K562 (cell line): Measurements from ENCODE around the gene RPLP2.

Experiments used
- CTCF ChIP-seq, 3 experiments: IDR thresholded peaks in 2 of 3; conservative IDR thresholded peaks in 1 of 3; 2 replicates each; pipeline ENCODE4 v1.5.1; 2011 to 2012; ENCODE audit warnings: low read length in 3 of 3, mild to moderate bottlenecking in 3 of 3, control low read depth in 2 of 3, improper control_type of control experiment in 1 of 3, inconsistent platforms in 1 of 3, low read depth in 1 of 3, mixed read lengths in 1 of 3, moderate library complexity in 1 of 3; ENCODE audit not compliant: insufficient read depth in 2 of 3
- FOXP4 ChIP-seq: sonication (generic); formaldehyde crosslinking; IDR thresholded peaks from 2 replicates; pipeline ENCODE4 v1.8.0; 2022; ENCODE audit warnings: mild to moderate bottlenecking, missing genetic modification reagents, borderline replicate concordance
- GATAD2B ChIP-seq: fragments of 450-650 bp; IDR thresholded peaks from 2 replicates; pipeline ENCODE4 v1.6.1; 2017; ENCODE audit warnings: mild to moderate bottlenecking, borderline replicate concordance
- HNRNPUL1 ChIP-seq: fragments of 200-400 bp; formaldehyde crosslinking; IDR thresholded peaks from 2 replicates; pipeline ENCODE4 v1.6.1; 2017; ENCODE audit warnings: low read length
- IRF1 ChIP-seq: sonication (generic); formaldehyde crosslinking; IDR thresholded peaks from 2 replicates; pipeline ENCODE4 v1.8.0; 2022; ENCODE audit warnings: missing genetic modification reagents, mild to moderate bottlenecking, borderline replicate concordance
- MYBL2 ChIP-seq, 2 experiments: fragments of 450-650 bp in 1 of 2; sonication (generic) in 1 of 2; formaldehyde crosslinking in 1 of 2; IDR thresholded peaks; 2 replicates each; pipeline versions ENCODE4 v1.6.1 to v1.8.1; 2017 to 2022; ENCODE audit warnings: borderline replicate concordance in 1 of 2, inconsistent platforms in 1 of 2, low read depth in 1 of 2, mild to moderate bottlenecking in 1 of 2, missing genetic modification reagents in 1 of 2, moderate library complexity in 1 of 2
- RAD21 ChIP-seq, 2 experiments: fragments of 250-450 bp in 1 of 2; fragments of 450-650 bp in 1 of 2; sonication (Bioruptor Pico) in 1 of 2; formaldehyde crosslinking in 1 of 2; IDR thresholded peaks in 1 of 2; conservative IDR thresholded peaks in 1 of 2; 2 replicates each; pipeline versions ENCODE4 v1.4.0 to v1.8.0; 2020 to 2022; ENCODE audit warnings: mild to moderate bottlenecking in 2 of 2, moderate library complexity in 1 of 2
- SAP30 ChIP-seq: fragments of 200-600 bp; sonication (generic); IDR thresholded peaks from 2 replicates; pipeline ENCODE4 v1.6.1; 2012; ENCODE audit warnings: borderline replicate concordance, low read depth, mild to moderate bottlenecking, moderate library complexity, low read length, control low read depth, inconsistent platforms; ENCODE audit not compliant: insufficient read depth, poor library complexity, severe bottlenecking
- SMAD3 ChIP-seq: fragments of 450-650 bp; formaldehyde crosslinking; conservative IDR thresholded peaks from 2 replicates; pipeline ENCODE4 v1.4.0; 2020; ENCODE audit warnings: mild to moderate bottlenecking
- SP2 ChIP-seq: IDR thresholded peaks from 2 replicates; pipeline ENCODE4 v1.6.1; 2011; ENCODE audit warnings: mild to moderate bottlenecking, low read depth, low read length, moderate library complexity; ENCODE audit not compliant: poor library complexity, severe bottlenecking; ENCODE audit errors: extremely low read depth
- XRCC3 ChIP-seq: fragments of 450-650 bp; IDR thresholded peaks from 2 replicates; pipeline ENCODE4 v1.6.1; 2017; ENCODE audit warnings: mild to moderate bottlenecking, moderate library complexity
- ZBTB7A ChIP-seq: IDR thresholded peaks from 2 replicates; pipeline ENCODE4 v1.6.1; 2011; ENCODE audit warnings: low read depth, mild to moderate bottlenecking, low read length, moderate library complexity, borderline replicate concordance; ENCODE audit not compliant: control insufficient read depth

- TF ChIP-seq SP2, result no peak
- TF ChIP-seq GATAD2B, result no peak
- no peak for TF ChIP-seq XRCC3
- TF ChIP-seq HNRNPUL1, result no peak
- TF ChIP-seq CTCF (IDR thresholded peaks at IDR 0.05 in 2 of 3, conservative IDR thresholded peaks at IDR 0.05 in 1 of 3; ENCODE audit: insufficient read depth in 2 of 3, low read depth in 1 of 3, low read length in 3 of 3), result no peak
- TF ChIP-seq SAP30, result no peak
- no peak for TF ChIP-seq MYBL2 (IDR thresholded peaks at IDR 0.05; ENCODE audit: low read depth)
- TF ChIP-seq MYBL2 (CRISPR knock-in tag; IDR thresholded peaks at IDR 0.05; ENCODE audit: borderline replicate concordance), result no peak
- TF ChIP-seq IRF1 (CRISPR knock-in tag), result no peak
- TF ChIP-seq ZBTB7A, result no peak
- TF ChIP-seq FOXP4 (CRISPR knock-in tag), result no peak
- no peak for TF ChIP-seq SMAD3 (CRISPR knock-in tag)
- no peak for TF ChIP-seq RAD21 (CRISPR knock-in tag; conservative IDR thresholded peaks at IDR 0.05 in 1 of 2, IDR thresholded peaks at IDR 0.05 in 1 of 2)
These were observed 30.5 kb upstream of the RPLP2 start for GRCh38 chr11:778976-779954.
